Measurements from ENCODE around the gene DPP4. TPM values are rescaled to one million over a fixed set of nuclear protein-coding genes. Genes with fewer than 3 reads are reported as not detected.
"Not testable (repeated sequence)": the region's sequence is repeated elsewhere in the genome, so short reads cannot be mapped to it uniquely, and the experiment has no call there.

The DPP4 gene
- total and polyA plus RNA-seq, 2 experiments from 2014 or later = 1.5 to 2.8 TPM

GRCh38 chr2:162050513-162050961, 23.5 kb downstream of the DPP4 start (continued):
- TF ChIP-seq ZNF462 (CRISPR knock-in tag; IDR thresholded peaks at IDR 0.05) = no peak
- no peak for TF ChIP-seq POLR2AphosphoS5 (IDR thresholded peaks at IDR 0.05; ENCODE audit: low read depth)

- H3K27me3 Mint-ChIP-seq (ENCODE audit: insufficient read depth, low read depth, poor library complexity); H3K4me1 ChIP-seq (ENCODE audit: insufficient read depth); H3K4me3 ChIP-seq; DNase-seq (ENCODE audit: low spot score); H3K36me3 ChIP-seq (ENCODE audit: insufficient read depth); H3K36me3 Mint-ChIP-seq (ENCODE audit: low read depth); H3K27ac Mint-ChIP-seq; H3K4me1 Mint-ChIP-seq; H3K4me3 Mint-ChIP-seq; H3K27me3 ChIP-seq (ENCODE audit: insufficient read depth); H3F3A ChIP-seq (replicated peaks; ENCODE audit: low read depth); H4K20me1 ChIP-seq (replicated peaks; ENCODE audit: insufficient read depth); H3K9me2 ChIP-seq (ENCODE audit: insufficient read depth); H3K79me2 ChIP-seq (replicated peaks; ENCODE audit: insufficient read depth); H3K4me2 ChIP-seq; H3K9me3 Mint-ChIP-seq; H2AFZ ChIP-seq; ATAC-seq; H3K27ac ChIP-seq (ENCODE audit: low read depth): not testable (repeated sequence)
These were observed 24.9 kb downstream of the DPP4 start for GRCh38 chr2:162049089-162049488.

GRCh38 chr2:162044586-162044985, 29.4 kb downstream of the DPP4 start:
- Mint-ChIP-seq H3K27me3 (ENCODE audit: insufficient read depth, low read depth, poor library complexity) (no peaks in the 10 kb centered on the region), H3K36me3 (ENCODE audit: low read depth) (no peaks in the 10 kb centered on the region), H3K27ac (no peak overlapping the region), H3K9me3 (no peaks in the 10 kb centered on the region), H3K4me1 (peaks cover 3% of the 10 kb centered on the region), H3K4me3 (no peak overlapping the region)
- ATAC-seq (no peak), DNase-seq (ENCODE audit: low spot score) (no peak)
- no peaks in the 10 kb centered on the region; the same call in 1 of the 2 replicates for H3K4me1 ChIP-seq (ENCODE audit: insufficient read depth)
- no peaks in the 10 kb centered on the region for H3F3A ChIP-seq (replicated peaks; ENCODE audit: low read depth)
- H3K4me3 ChIP-seq = no peak overlapping the region
- H3K27me3 ChIP-seq (ENCODE audit: insufficient read depth) = no peaks in the 10 kb centered on the region
- no peak for TF ChIP-seq CREB1 (CRISPR knock-in tag; IDR thresholded peaks at IDR 0.05; ENCODE audit: low read depth)
- TF ChIP-seq NANOG (IDR thresholded peaks at IDR 0.05; ENCODE audit: borderline replicate concordance) = no peak
- TF ChIP-seq EZH2 (IDR thresholded peaks at IDR 0.05; ENCODE audit: low read depth, unreplicated experiment) = no peak
- no peak for TF ChIP-seq ETS1 (IDR thresholded peaks at IDR 0.05)
- H3K36me3 ChIP-seq (ENCODE audit: insufficient read depth) = no peaks in the 10 kb centered on the region
- no peak overlapping the region for H3K4me2 ChIP-seq
- H2AFZ ChIP-seq = no peak overlapping the region
- peaks cover 2% of the 10 kb centered on the region; the same call in 1 of the 2 replicates for H3K9me2 ChIP-seq (ENCODE audit: insufficient read depth)
- no peaks in the 10 kb centered on the region for H3K79me2 ChIP-seq (replicated peaks; ENCODE audit: insufficient read depth)
- no peaks in the 10 kb centered on the region for H4K20me1 ChIP-seq (replicated peaks; ENCODE audit: insufficient read depth)
- no peak overlapping the region for H3K27ac ChIP-seq (ENCODE audit: low read depth)

Data from GM23338 (cell line).